HG02840 (cell line): ENCODE results near the gene SHISA7.

ENCODE experiments used
- ATAC-seq: cut with Tn5 transposase; IDR thresholded peaks from one replicate; pipeline ENCODE4 v1.9.1; 2021; ENCODE audit warnings: mild to moderate bottlenecking, moderate library complexity, moderate number of reproducible peaks; ENCODE audit not compliant: unreplicated experiment, low FRiP score

The SHISA7 gene

GRCh38 chr19:55482156-55482961 is 39.3 kb upstream of the SHISA7 start:
- no peak for ATAC-seq

- no peak for ATAC-seq
Observed at GRCh38 chr19:55481794-55482155, 38.7 kb upstream of the SHISA7 start.

- ATAC-seq: no peak
Observed at GRCh38 chr19:55481148-55481793, 38.2 kb upstream of the SHISA7 start.

- no peak for ATAC-seq
Observed at GRCh38 chr19:55479451-55480230, 36.5 kb upstream of the SHISA7 start.

GRCh38 chr19:55479045-55479444 is 35.9 kb upstream of the SHISA7 start:
- no peak for ATAC-seq

- ATAC-seq: no peak
Observed at GRCh38 chr19:55478364-55478763, 35.3 kb upstream of the SHISA7 start.

GRCh38 chr19:55477905-55478304 is 34.8 kb upstream of the SHISA7 start:
- no peak for ATAC-seq

GRCh38 chr19:55476100-55476775 is 33.1 kb upstream of the SHISA7 start, which contains the start of gene ZNF628:
ZNF628 (plus strand) TSS chr19:55476617; CDS start chr19:55479911, 3,294 bp downstream.
- ATAC-seq: peak; percentile 91

GRCh38 chr19:55474269-55475265 is 31.5 kb upstream of the SHISA7 start:
- ATAC-seq: no peak

- no peak for ATAC-seq
Observed at GRCh38 chr19:55473225-55474012, 30.3 kb upstream of the SHISA7 start.

GRCh38 chr19:55472463-55472862 is 29.4 kb upstream of the SHISA7 start:
- no peak for ATAC-seq

GRCh38 chr19:55471266-55471665 is 28.2 kb upstream of the SHISA7 start:
- no peak for ATAC-seq

GRCh38 chr19:55468054-55468393 is 24.9 kb upstream of the SHISA7 start:
- ATAC-seq: no peak

GRCh38 chr19:55467236-55468053 is 24.3 kb upstream of the SHISA7 start:
- no peak for ATAC-seq

GRCh38 chr19:55466241-55466614 is 23.1 kb upstream of the SHISA7 start:
- ATAC-seq: no peak

GRCh38 chr19:55465460-55466240 is 22.6 kb upstream of the SHISA7 start:
- no peak for ATAC-seq

- ATAC-seq: no peak
Observed at GRCh38 chr19:55464662-55465054, 21.6 kb upstream of the SHISA7 start, which contains the start of gene C19orf85. C19orf85 (minus strand) TSS chr19:55464751; CDS start chr19:55464554, 197 bp downstream.
